ENCODE measurements around the gene GRAP2.

DNA sequence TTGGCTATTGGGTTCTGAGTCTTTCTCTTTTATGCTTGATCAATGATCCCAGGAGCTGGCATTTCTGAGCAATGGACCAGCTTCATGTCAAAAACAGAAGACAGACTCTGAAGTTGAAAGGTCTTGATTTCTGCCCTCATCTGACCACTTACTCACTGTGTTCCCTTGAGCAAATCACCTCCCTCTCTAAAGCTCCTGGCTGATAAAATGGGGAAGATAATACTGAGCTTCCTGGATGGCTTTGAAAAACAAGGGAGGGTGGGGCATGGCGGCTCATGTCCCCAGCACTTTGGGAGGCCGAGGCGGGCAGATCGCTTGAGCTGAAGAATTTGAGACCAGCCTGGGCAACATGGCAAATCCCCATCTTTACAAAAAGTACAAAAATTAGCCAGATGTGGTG lies 100.2 kb downstream of the GRAP2 start:
- TF ChIP-seq, protein P1, sequence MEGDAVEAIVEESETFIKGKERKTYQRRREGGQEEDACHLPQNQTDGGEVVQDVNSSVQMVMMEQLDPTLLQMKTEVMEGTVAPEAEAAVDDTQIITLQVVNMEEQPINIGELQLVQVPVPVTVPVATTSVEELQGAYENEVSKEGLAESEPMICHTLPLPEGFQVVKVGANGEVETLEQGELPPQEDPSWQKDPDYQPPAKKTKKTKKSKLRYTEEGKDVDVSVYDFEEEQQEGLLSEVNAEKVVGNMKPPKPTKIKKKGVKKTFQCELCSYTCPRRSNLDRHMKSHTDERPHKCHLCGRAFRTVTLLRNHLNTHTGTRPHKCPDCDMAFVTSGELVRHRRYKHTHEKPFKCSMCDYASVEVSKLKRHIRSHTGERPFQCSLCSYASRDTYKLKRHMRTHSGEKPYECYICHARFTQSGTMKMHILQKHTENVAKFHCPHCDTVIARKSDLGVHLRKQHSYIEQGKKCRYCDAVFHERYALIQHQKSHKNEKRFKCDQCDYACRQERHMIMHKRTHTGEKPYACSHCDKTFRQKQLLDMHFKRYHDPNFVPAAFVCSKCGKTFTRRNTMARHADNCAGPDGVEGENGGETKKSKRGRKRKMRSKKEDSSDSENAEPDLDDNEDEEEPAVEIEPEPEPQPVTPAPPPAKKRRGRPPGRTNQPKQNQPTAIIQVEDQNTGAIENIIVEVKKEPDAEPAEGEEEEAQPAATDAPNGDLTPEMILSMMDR (IDR thresholded peaks at IDR 0.05), result no peak
- TF ChIP-seq POLR2A (IDR thresholded peaks at IDR 0.05; ENCODE audit: low read depth), result no peak
- TF ChIP-seq POLR2AphosphoS5 (IDR thresholded peaks at IDR 0.05), result no peak

Measured in esophagus muscularis mucosa (tissue), 3 donors.